GM23338 (cell line): ENCODE results near the gene MUS81. TPM values are rescaled to one million over a fixed set of nuclear protein-coding genes. Genes with fewer than 3 reads are reported as not detected.

ENCODE experiments used
- ATAC-seq: fragments of 200-7000 bp; cut with Tn5 transposase; 3 replicates; pipeline ENCODE4 v1.9.1; 2020
- DNase-seq: peaks from one replicate; pipeline ENCODE4 v3.0.0-alpha.2; 2015; ENCODE audit warnings: low spot score
- H2AFZ ChIP-seq: fragments of 200-600 bp; sonication (generic); 2 replicates; pipeline ENCODE4 v1.8.0; 2016; ENCODE audit warnings: antibody characterized with exemption, mild to moderate bottlenecking, moderate library complexity
- H3F3A ChIP-seq: fragments of 200-600 bp; sonication (generic); replicated peaks from 2 replicates; pipeline ENCODE4 v1.8.0; 2017; ENCODE audit warnings: antibody characterized with exemption, mixed run types, low read depth
- H3K27ac ChIP-seq: fragments of 200-600 bp; sonication (generic); 2 replicates; pipeline ENCODE4 v1.6.1; 2016; ENCODE audit warnings: low read depth
- H3K27me3 ChIP-seq: fragments of 200-600 bp; sonication (generic); 2 replicates; pipeline ENCODE4 v1.8.0; 2016; ENCODE audit warnings: mild to moderate bottlenecking, mixed run types, moderate library complexity; ENCODE audit not compliant: insufficient read depth
- H3K36me3 ChIP-seq: fragments of 200-600 bp; sonication (generic); 2 replicates; pipeline ENCODE4 v1.8.0; 2016; ENCODE audit warnings: mild to moderate bottlenecking; ENCODE audit not compliant: insufficient read depth
- H3K4me1 ChIP-seq: fragments of 200-600 bp; sonication (generic); 2 replicates; pipeline ENCODE4 v1.8.0; 2016; ENCODE audit warnings: mild to moderate bottlenecking, moderate library complexity; ENCODE audit not compliant: insufficient read depth
- H3K4me2 ChIP-seq: fragments of 200-600 bp; sonication (generic); 2 replicates; pipeline ENCODE4 v1.7.1; 2017; ENCODE audit warnings: mixed run types
- H3K4me3 ChIP-seq: fragments of 200-600 bp; sonication (generic); 2 replicates; pipeline ENCODE4 v1.6.1; 2016; ENCODE audit warnings: mixed run types
- H3K79me2 ChIP-seq: fragments of 200-600 bp; sonication (generic); replicated peaks from 2 replicates; pipeline ENCODE4 v1.8.0; 2017; ENCODE audit warnings: mild to moderate bottlenecking; ENCODE audit not compliant: insufficient read depth
- H3K9me2 ChIP-seq: fragments of 200-600 bp; sonication (generic); 2 replicates; pipeline ENCODE4 v1.8.0; 2017; ENCODE audit not compliant: insufficient read depth
- H4K20me1 ChIP-seq: fragments of 200-600 bp; sonication (generic); replicated peaks from 2 replicates; pipeline ENCODE4 v1.8.0; 2017; ENCODE audit warnings: mild to moderate bottlenecking; ENCODE audit not compliant: insufficient read depth
- H3K27ac Mint-ChIP-seq: 2 replicates; pipeline ENCODE4 v1.8.0; 2020; ENCODE audit warnings: inconsistent platforms, mild to moderate bottlenecking, moderate library complexity, mixed read lengths
- H3K27me3 Mint-ChIP-seq: 3 replicates; pipeline ENCODE4 v1.8.0; 2022; ENCODE audit warnings: low read depth, mild to moderate bottlenecking, moderate library complexity, mixed read lengths, inconsistent platforms; ENCODE audit not compliant: insufficient read depth, poor library complexity
- H3K36me3 Mint-ChIP-seq: 3 replicates; pipeline ENCODE4 v1.8.0; 2021; ENCODE audit warnings: low read depth, mild to moderate bottlenecking, inconsistent platforms, moderate library complexity, mixed read lengths
- H3K4me1 Mint-ChIP-seq: 3 replicates; pipeline ENCODE4 v1.8.0; 2020; ENCODE audit warnings: mild to moderate bottlenecking, inconsistent platforms, mixed read lengths
- H3K4me3 Mint-ChIP-seq: 3 replicates; pipeline ENCODE4 v1.8.0; 2021; ENCODE audit warnings: moderate library complexity, mild to moderate bottlenecking, inconsistent platforms, mixed read lengths
- H3K9me3 Mint-ChIP-seq: 3 replicates; pipeline ENCODE4 v1.8.0; 2020; ENCODE audit warnings: moderate library complexity, mild to moderate bottlenecking, inconsistent platforms, mixed read lengths
- CREB1 ChIP-seq: fragments of 250-450 bp; sonication (Bioruptor Pico); IDR thresholded peaks from 2 replicates; pipeline ENCODE4 v1.5.0; 2020; ENCODE audit warnings: low read depth, mild to moderate bottlenecking, moderate library complexity
- EZH2 ChIP-seq: fragments of 200-600 bp; sonication (generic); IDR thresholded peaks from one replicate; pipeline ENCODE4 v1.8.0; 2017; ENCODE audit warnings: antibody characterized with exemption, mild to moderate bottlenecking, low read depth; ENCODE audit not compliant: unreplicated experiment
- POLR2AphosphoS5 ChIP-seq: IDR thresholded peaks from 2 replicates; pipeline ENCODE4 v1.6.1; 2016; ENCODE audit warnings: antibody characterized with exemption, low read depth
- REST ChIP-seq: IDR thresholded peaks from one replicate; pipeline ENCODE4 v1.6.1; 2018; ENCODE audit warnings: antibody characterized with exemption; ENCODE audit not compliant: unreplicated experiment
- STAT1 ChIP-seq: IDR thresholded peaks from one replicate; pipeline ENCODE4 v1.6.1; 2016; ENCODE audit warnings: antibody characterized with exemption; ENCODE audit not compliant: unreplicated experiment
- ZNF331 ChIP-seq: fragments of 250-450 bp; sonication (Bioruptor Pico); IDR thresholded peaks from 2 replicates; pipeline ENCODE4 v1.5.0; 2020; ENCODE audit warnings: low read depth, mild to moderate bottlenecking, moderate library complexity
- ZNF462 ChIP-seq: fragments of 250-450 bp; sonication (Bioruptor Pico); IDR thresholded peaks from 2 replicates; pipeline ENCODE4 v1.5.0; 2020; ENCODE audit warnings: mild to moderate bottlenecking, moderate library complexity
- polyA plus RNA-seq: library from polyadenylated mRNA; unstranded; fragments of >200 nt; fragmentation: Nextera tagmentation; extraction: Ambion mirVana; gene quantifications from 2 replicates; pipeline ENCODE4 v1.2.1, GENCODE V29; 2016
- total RNA-seq: library from RNA; depleted of rRNA; stranded (reverse); fragments of >200 nt; shearing (Covaris generic); gene quantifications from 2 replicates; pipeline ENCODE4 v1.2.3, GENCODE V29; 2014
- TF ChIP-seq, protein P1 (sequence below), 2 experiments: fragments of 200-600 bp in 1 of 2; sonication (generic) in 1 of 2; conservative IDR thresholded peaks; 2 replicates each; pipeline versions ENCODE4 v1.5.1 to v1.6.1; 2016 to 2017; ENCODE audit warnings: antibody characterized with exemption in 2 of 2, low read depth in 2 of 2, mild to moderate bottlenecking in 2 of 2, moderate library complexity in 1 of 2
- TF ChIP-seq, protein P2 (sequence below): IDR thresholded peaks from 2 replicates; pipeline ENCODE4 v1.6.1; 2016; ENCODE audit warnings: antibody characterized with exemption

The MUS81 gene
- total and polyA plus RNA-seq, 2 experiments from 2014 or later = 38.5 to 48.6 TPM

GRCh38 chr11:65857500-65857852 lies 2.8 kb upstream of the MUS81 start (continued):
- TF ChIP-seq, protein P1, sequence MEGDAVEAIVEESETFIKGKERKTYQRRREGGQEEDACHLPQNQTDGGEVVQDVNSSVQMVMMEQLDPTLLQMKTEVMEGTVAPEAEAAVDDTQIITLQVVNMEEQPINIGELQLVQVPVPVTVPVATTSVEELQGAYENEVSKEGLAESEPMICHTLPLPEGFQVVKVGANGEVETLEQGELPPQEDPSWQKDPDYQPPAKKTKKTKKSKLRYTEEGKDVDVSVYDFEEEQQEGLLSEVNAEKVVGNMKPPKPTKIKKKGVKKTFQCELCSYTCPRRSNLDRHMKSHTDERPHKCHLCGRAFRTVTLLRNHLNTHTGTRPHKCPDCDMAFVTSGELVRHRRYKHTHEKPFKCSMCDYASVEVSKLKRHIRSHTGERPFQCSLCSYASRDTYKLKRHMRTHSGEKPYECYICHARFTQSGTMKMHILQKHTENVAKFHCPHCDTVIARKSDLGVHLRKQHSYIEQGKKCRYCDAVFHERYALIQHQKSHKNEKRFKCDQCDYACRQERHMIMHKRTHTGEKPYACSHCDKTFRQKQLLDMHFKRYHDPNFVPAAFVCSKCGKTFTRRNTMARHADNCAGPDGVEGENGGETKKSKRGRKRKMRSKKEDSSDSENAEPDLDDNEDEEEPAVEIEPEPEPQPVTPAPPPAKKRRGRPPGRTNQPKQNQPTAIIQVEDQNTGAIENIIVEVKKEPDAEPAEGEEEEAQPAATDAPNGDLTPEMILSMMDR (conservative IDR thresholded peaks at IDR 0.05; ENCODE audit: low read depth in 2 of 2) = no peak

- H3K4me3 ChIP-seq = peak within 1 kb of the TSS; percentile 93
- H3K9me2 ChIP-seq = no peaks in the 10 kb centered on the region
- H3K79me2 ChIP-seq = peaks cover 50% of the 10 kb centered on the region
- peaks cover 32% of the 10 kb centered on the region for H3K36me3 ChIP-seq
- peak within 1 kb of the TSS; percentile 96 for H3K27ac Mint-ChIP-seq
- peak within 1 kb of the TSS; percentile 95 for H3K4me2 ChIP-seq
- H3K9me3 Mint-ChIP-seq = peaks cover 4% of the 10 kb centered on the region; the same call in 2 of the 3 replicates
- H3K27me3 ChIP-seq = no peaks in the 10 kb centered on the region
- H4K20me1 ChIP-seq = peaks cover 39% of the 10 kb centered on the region
- H3F3A ChIP-seq = peaks cover 60% of the 10 kb centered on the region
- ATAC-seq (peak; percentile 53), DNase-seq (peak; percentile 98)
- H3K36me3 Mint-ChIP-seq = peaks cover 56% of the 10 kb centered on the region
- H3K27ac ChIP-seq = peak within 1 kb of the TSS; percentile 94
- peak within 1 kb of the TSS; percentile 39; the same call in 1 of the 2 replicates for H2AFZ ChIP-seq
- peaks cover 45% of the 10 kb centered on the region for H3K27me3 Mint-ChIP-seq
- H3K4me3 Mint-ChIP-seq = peak within 1 kb of the TSS; percentile 91
- peaks cover 11% of the 10 kb centered on the region for H3K4me1 ChIP-seq
- peaks cover 33% of the 10 kb centered on the region for H3K4me1 Mint-ChIP-seq
- TF ChIP-seq STAT1 = no peak
- peak; percentile 30 for TF ChIP-seq REST
- TF ChIP-seq ZNF331 (CRISPR knock-in tag) = no peak
- TF ChIP-seq POLR2AphosphoS5 = peak; percentile 99
- TF ChIP-seq, protein P2, sequence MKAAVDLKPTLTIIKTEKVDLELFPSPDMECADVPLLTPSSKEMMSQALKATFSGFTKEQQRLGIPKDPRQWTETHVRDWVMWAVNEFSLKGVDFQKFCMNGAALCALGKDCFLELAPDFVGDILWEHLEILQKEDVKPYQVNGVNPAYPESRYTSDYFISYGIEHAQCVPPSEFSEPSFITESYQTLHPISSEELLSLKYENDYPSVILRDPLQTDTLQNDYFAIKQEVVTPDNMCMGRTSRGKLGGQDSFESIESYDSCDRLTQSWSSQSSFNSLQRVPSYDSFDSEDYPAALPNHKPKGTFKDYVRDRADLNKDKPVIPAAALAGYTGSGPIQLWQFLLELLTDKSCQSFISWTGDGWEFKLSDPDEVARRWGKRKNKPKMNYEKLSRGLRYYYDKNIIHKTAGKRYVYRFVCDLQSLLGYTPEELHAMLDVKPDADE = peak; percentile 99
- no peak for TF ChIP-seq ZNF462
- TF ChIP-seq CREB1 = no peak; the same call in 1 of the 2 replicates
- no peak for TF ChIP-seq EZH2
These were observed 2.2 kb upstream of the MUS81 start, which contains the start of gene CFL1 for GRCh38 chr11:65857853-65858680. TSS of gene CFL1 (minus strand) at chr11:65858180. CDS start at chr11:65858099, 81 bp downstream.
